M059J (cell line): Measurements from ENCODE around the gene RASEF. TPM values are rescaled to one million over a fixed set of nuclear protein-coding genes. Genes with fewer than 3 reads are reported as not detected.

Experiments used
- DNase-seq: peaks from one replicate; pipeline ENCODE4 v3.0.0-alpha.2; 2012; ENCODE audit warnings: low read depth
- total RNA-seq: library from RNA; depleted of rRNA; stranded (reverse); fragments of >200 nt; shearing (Covaris generic); gene quantifications from 2 replicates; pipeline ENCODE4 v1.2.3, GENCODE V29; 2014

RASEF gene
- total RNA-seq, 1 experiment from 2014 or later = 2.5 TPM

DNA sequence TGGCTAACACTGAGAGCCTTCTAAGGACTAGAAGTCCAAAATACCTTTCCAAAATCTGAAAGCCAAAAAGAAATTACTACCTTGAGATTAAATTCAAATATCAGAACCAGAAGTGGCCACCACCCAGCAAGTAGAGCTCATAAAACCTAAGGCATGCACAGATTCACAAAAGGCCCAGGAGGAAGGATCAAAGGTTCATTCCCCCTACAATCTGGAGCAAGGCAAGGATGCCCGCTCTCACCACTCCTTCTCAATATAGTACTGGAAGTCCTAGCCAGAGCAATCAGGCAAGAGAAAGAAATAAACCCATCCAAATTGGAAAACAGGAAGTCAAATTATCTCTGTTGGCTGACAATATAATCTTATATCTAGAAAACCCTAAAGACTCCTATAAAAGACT lies 6.0 kb downstream of the RASEF start:
- DNase-seq = no peak

DNA sequence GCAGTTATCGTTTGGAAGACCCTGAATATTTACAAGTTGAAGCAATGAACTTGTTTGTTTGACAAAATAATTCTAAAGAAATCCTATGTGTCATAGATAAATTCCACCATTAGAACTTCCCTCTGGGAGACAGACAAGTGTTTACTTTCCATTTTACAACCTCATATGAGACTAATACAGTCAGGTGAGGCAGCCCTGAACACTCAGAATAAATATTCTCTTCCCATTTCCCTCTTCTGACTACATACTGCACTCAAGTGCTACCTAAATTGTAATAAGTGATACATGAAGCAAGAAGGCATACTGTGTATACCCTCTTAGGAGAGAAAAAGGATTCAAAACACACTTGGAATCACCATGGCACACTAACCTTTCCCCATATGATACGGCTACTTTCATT lies 6.8 kb downstream of the RASEF start:
- DNase-seq = no peak

DNA sequence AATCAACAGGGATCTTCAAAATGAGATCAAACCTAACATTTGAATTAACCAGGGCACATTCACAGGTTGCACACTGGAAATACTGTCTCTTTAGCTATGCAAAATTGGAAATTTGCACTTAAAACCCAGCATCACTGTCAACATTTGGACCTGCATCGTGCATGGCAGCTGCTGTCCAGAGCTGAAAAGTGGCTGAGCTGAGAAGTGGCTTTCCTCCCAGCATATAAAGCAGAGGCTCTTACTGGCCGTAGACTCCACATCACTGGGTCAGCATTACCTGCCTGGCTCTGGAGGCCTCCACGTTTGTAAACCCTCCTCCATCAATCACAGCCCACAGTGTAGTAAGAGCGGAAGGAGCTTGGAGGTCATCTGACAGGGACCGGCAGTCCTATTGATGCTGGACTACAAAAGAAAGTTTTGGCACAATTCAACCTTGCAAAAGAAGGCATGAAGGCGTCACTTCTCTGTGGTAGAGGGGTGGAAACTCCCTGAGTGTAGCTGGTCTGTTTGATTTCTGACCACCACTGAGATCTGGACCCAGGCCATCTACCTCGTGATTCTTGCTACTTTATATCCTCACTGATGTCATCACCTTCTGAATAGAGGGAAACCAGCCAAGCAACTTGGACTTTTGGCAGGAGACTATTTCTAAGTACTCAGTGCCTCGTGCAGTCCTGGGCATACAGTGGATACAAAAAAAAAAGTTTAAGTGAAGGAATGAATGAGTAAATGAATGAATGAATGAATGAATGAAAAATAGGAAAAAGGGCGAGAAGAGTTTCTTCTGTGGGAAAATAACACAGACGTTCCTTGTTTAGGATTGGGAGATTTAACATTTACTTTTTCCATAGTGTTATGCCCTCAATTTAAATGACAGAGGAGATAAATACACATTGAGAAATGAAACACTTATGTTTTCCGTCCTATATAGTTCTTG lies 14.8 kb downstream of the RASEF start:
- DNase-seq = peak; percentile 91

DNA sequence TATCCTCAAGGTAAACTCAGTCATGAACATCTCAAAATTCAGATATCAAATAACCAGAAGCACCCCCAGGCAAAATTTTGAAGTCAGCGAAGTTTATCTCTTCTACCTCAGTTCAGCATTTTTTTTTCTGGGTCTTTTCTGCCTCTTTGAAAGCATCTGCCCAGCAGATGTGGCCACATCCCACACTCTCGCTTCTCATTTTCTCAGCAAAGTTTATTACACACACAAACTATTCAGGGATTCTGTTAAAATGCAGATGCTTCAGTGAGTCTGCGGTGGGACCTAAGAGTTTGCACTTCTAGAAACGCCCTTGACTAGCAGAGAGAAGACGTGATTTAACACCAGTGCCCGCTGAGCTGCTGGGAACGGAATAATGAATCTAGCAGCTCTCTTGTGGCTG lies 19.3 kb downstream of the RASEF start:
- no peak for DNase-seq

DNA sequence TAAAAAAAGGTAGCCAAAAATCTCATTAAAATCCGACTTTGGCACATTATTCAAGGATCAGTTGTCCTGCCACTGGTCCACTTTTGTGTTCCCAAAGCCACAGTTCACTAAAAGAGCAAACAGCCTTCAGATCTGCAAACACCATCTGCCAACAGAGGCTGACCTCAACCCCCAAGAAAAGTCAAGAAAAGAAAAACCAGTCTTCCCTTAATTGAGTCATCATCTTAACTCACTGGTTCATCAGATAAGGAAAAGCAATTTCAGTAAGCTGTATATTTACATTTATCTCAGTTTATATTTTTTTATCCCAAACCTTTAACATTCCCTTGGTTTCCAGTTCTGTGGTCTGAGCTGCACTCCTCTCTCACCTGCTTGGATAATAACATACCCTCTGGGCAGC lies 21.2 kb downstream of the RASEF start:
- DNase-seq = peak; percentile 88

DNA sequence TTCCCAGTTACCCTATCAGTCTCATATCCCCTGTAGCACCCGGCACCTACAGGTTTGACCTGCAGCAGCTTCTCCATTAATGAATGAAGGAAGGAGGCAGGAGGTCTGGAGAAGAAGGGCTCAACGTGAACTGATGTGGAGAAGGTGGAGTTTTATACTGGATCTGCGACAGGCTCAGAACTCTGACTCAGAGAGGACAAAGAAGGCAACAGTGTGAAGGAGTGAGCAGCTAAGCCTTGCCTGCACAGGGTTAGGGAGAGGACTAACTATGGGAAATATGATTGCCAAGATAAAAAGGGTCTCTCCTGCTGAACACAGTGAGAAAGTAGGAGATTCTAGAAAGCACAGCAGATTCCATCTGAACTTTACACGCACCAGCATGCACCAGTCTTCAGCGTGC lies 23.6 kb downstream of the RASEF start:
- no peak for DNase-seq

DNA sequence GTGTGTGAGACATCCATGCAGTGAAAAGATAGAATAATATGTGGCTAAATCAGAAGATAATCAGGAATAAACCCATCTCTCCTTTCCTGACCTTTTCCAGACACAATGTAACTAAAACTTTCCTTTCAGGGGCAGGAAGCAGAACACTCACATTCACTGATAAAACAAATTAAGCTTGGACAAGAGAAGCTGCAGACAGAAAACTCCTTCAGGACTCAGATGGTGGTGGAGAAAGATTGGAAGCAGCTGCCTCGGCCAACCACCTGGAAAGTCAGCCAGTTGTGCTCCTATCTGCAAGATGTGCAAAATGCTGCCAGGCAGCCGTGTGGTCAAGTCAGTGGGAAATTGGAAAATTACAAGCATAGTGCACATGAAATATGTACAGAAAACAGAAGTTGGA lies 26.9 kb downstream of the RASEF start:
- no peak for DNase-seq

DNA sequence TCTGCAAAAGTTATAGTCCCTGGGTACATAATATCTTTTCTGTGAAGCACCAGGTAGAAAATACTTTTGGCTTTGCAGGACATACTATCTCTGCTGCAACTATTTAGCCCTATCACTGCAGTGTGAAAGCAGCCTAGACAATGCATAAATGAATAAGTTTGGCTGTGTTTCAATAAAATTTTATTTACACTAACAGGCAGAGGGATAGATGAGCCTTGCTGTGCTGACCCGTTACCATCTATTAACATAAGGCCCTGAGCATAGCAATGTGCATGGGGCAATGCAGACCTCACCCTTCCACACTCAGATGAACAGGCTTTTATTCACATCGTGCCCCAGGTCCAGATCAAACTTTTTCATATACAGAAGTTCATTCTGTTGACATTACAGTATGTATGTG lies 27.8 kb downstream of the RASEF start:
- DNase-seq = no peak

DNA sequence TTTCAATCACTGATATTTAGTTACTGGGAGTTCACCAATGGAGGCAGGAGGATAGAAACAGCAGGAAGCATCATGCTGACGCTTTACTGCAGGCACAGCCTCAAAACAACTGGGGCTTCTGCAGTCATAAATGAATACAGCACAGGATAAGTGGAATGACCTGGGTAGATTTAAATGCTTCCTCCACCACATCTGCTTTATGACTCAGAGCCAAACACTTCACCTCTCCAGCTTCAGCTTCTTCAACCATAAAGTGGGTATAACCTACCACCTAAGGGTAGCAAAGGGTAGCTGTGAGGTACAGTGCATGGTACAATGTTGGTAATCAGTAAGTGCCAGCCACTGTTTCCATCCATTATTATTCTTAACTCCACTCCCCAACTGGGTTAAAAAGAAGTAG lies 28.4 kb downstream of the RASEF start:
- DNase-seq = peak; percentile 87

DNA sequence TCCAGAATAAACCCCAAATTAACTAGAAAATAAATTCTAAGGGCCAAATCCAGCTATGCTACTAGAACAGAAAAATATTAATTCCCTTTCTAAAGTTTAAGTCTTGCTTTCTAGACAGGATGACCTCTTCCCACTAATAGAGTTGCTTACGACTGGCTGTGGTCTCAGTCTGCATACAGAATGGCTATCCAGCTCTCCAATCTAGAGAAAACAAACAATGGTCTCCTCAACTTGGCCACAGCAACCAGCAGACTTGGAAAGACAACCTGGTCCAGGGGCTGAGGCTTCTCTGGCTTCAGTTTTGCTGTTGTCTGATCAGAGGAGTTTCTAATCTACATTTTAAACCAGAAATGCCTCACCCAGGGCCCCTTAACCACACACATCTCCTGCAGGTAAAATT lies 28.9 kb downstream of the RASEF start:
- DNase-seq = peak; percentile 75

DNA sequence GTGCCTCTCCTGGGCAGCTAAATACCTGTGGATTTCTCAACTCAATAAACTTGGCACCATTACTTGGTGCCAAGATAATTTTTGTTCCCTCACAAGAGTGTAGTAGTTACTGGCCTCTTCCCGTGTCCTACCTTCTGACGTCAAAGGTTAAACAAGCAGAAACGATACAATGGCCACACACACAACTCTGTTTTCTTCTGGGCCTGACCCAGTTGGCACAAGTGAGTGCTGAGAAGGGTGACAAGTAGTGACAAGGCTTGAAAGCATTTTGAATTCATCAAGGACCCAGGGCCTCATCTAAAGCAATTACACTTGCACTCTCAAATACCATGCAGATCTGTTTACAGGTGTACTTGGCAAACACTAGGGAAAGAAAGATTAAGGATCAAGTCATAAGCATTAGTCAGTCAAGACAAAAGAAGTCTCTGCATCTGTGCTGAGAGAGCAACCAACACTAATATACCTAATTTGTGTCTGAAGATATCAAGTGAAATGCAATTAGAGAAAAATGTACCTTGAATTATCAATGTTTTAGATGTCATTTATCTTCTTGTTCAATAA lies 30.8 kb downstream of the RASEF start:
- DNase-seq = no peak

DNA sequence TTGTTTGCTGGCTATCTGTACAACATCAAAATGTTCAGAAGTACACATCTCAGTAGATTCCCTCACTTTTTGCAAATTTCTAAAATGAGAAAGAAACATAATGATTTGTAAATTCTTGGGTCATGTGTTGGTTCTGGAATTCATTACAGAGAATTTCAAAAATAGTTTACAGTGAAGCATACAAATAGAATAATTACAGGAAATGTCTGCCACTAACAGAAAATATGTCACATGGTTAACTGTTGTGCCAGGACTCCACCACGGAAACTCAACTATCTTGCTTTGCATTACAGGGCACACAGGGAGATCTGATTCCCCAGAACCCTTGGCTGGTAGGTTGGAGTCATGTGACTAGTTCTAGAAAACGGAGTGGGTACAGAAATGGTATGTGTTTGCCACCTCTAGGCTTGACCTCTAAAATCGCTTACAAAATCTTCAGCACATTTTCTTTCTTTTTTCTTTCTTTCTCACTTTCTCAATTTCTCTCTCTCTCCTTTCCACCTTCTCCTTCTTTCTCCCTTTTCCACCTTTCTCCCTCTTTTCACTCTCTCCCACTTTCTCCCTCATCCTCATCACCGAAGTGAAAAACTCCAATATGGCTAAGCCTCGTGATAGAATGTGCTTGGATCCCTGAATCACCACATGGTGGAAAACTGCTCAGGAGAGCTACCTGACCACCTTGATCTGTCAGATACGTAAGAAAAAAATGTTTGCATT lies 32.4 kb downstream of the RASEF start:
- DNase-seq = peak; percentile 41

DNA sequence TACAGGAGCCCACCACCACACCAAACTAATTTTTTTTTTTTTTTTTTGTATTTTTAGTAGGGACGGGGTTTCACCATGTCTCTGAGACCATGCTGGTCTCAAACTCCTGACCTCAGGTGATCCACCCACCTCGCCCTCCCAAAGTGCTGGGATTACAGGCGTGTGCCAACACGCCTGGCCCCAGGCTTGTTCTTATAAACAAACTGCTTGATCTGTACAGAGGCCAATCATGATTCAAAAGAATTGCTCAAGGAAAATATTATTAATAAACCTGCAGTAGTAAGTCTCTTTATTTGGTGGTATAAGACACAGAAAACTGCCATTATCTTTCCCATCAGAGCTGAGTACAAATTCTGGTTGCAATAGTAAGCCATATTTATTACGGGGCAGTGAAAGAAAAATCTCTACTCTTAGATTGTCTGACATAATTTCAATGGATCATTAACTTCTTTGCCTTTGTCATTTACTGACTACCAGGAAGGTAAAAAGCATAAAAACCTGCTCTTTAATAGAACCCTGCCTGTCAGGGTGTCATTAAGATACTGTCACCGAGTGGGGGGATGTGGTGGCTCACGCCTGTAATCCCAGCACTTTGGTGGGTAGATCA lies 33.3 kb downstream of the RASEF start:
- DNase-seq = no peak

DNA sequence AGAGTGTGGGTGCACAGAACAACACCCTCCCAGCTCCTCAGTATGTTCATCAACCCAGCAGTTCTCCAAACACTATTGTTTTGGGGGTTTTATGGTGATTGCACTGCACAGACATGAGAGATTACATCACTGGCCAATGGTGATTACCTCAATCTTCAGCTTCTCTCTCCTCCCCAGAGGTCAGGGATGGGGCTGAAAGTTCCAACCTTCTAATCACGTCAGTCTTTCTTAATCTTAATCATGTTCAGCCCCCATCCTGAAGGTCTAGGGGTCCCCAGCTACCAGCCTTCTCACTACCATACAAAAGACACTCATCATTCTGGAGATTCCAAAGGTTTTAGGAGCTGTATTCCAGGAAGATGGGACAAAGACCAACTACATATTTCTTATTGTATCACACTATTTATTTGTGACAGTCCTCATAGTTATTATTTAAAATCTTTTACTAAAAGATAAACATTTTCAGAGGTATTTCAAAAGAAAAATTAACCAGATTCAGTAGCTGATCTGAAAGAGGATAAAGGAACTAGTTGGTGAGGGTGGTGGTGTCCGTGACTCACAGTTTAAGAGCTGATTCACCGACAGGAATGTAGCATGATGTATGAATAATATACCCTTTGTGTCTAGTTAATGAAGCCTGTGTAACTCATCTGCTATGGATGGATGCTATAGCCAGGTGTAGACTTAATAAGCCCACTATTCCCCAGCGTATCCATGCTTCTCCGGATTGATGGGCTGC lies 35.6 kb downstream of the RASEF start:
- DNase-seq = peak; percentile 93

DNA sequence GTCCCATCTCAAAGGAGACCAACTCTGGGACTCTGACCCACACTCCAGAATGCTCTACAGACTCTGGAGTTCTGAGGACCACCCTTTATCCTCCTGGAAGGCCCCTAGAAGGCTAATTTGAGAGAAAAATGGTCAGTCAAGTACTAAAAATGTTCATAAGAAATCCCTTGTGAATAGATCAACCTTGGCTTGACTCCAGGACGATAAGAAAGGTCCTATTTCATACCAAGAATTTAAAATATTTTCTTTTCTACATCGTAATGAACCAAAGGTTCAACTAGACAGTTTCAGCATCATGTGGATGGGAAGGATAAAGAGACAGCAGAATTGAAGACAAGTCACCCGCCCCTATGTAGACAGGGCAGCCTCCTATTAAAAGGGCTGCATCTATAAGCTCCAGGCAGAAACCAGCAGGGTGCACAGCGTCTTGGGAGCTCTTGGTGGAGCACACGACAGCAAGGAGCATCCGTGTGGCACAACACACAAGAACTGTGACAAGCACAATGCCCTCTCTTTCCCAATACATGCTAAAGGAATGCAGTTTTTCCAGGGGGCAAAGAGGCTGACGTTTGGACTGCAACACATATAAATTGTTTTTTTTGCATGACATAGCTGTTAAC lies 38.3 kb downstream of the RASEF start:
- no peak for DNase-seq

DNA sequence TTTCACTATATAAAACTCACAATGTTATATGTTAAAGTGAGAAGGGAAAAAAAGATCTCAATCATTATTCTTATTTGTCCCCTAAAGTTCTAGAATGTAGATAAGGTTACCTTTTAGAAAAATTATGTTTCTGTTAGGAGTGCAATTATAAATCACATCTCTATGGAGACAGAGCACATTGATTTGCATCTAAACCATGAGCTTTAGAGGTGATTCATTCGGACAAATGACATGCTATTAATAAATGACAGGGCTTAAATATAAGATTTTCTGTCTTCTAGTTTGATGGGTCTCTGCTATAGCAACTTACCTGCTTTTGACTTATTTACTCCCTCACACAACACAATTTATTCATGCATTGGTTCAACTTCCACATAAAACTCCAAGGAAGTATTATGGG lies 39.8 kb downstream of the RASEF start:
- no peak for DNase-seq

DNA sequence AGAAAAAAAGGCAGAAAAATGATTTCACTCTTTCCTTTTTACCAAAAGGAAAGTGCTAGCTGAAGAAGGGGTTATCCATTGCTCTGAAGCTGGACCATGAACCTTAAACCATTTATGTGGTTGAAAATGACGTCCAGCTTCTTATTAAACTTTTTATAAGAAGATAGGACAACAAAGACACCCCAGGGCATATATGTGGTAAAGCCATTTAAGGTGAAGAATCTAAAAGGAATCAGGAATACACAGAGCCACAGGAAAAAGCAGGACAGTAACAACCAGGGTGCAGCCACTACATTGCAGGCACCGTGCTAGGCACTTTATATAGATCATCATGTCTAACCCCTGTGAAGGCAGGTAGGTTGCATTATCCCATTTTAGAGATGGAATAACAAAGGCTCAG lies 42.1 kb downstream of the RASEF start:
- DNase-seq = peak; percentile 90

DNA sequence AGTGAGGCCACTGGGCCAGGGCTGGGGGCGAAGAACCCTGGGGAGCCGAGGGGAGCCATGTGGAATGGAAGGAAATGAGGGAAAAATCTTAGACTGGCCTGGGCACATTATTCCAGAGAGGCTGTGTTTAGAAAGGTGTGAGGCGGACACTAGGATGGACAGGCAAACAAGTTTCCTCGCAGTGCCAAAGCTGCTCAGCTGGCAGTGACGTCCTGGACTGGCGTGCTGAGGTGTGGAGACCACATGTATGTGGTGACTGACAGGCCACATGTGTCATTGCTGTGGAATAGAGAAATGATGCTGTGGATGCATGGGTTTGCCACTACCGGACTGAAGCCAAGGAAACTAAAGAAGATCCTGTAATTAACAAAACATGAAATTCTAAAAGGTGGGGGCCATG lies 42.6 kb downstream of the RASEF start:
- DNase-seq = no peak

DNA sequence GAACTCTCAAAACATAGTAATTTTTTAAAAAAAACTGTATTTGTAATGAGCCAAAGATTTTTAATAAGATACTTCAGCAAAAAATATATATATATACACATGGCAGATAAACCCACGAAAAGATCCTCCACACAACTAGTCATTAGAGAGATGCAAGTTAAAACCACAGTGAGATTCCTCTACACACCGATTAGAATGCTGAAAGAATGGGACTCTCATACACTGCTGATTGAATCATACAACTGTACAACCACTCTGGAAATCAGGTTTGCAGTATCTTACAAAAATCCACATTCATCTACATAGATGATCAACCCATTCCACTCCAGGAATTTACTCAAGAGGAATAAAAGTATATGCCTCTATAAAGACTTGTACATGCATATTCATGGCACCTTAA lies 43.7 kb downstream of the RASEF start:
- DNase-seq = no peak

DNA sequence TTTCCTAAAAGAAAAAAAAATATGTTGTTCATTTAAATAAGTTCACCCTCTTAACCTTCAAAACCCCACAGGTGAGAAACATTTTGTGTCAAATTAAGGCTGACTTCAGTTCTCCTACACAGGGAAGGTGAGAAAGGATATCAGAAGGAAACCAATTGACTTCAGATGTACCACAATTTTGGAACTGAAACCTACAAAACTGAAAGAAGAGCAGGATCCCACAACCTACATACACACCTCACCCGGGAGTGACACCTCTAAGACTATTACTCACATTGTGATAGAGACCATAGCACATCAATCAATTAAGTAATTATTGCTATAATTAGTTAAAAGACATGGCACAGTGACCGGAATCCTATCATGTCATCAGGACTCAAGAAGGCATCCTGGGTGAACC lies 47.0 kb downstream of the RASEF start:
- DNase-seq = no peak

DNA sequence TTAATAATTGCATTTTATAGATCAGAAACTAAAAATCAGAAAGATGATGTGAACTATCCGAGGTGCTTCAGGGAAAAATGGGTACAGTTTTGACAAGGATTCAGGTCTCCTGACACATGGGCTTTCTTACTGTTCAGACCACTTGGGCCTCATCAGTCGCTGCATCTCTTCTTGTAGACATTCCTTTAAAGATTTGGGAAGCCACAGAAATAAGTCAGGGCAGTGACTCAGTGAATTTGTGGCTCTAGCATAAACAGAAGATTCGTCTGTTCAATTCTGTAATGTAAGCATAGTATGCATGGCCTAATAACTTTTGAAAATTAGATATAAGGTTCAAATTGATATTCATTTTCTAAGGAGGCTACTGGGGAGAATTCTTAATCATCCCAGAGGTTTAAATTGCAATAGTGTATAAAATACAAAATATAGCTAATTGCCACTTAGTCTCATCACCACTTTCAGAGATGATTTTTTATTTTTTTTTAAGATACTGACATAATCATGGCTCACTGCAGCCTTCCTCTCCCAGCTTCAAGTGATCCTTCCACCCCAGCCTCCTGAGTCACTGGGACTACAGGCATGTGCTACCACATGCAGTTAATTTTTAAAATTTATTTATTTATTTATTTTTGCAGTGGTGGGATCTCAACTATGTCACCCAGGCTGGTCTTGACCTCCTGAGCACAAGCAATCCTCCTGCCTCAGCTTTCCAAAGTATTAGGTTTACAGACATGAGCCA lies 48.9 kb downstream of the RASEF start:
- peak; percentile 87 for DNase-seq
